Keratinocyte (primary cell): ENCODE measurements around the gene TIAM1.

Experiments
- CTCF ChIP-seq, 3 experiments: IDR thresholded peaks in 1 of 3; conservative IDR thresholded peaks in 1 of 3; optimal IDR thresholded peaks in 1 of 3; 2 replicates in 2 of 3; 3 replicates in 1 of 3; pipeline versions ENCODE3 to v1.5.1; 2011; ENCODE audit warnings: low read length in 3 of 3, mild to moderate bottlenecking in 3 of 3, moderate library complexity in 2 of 3, control low read depth in 1 of 3, inconsistent platforms in 1 of 3; ENCODE audit not compliant: insufficient read depth in 2 of 3; ENCODE audit errors: extremely low read depth in 1 of 3
- EZH2 ChIP-seq: IDR thresholded peaks from one replicate; pipeline ENCODE4 v1.6.1; 2012; ENCODE audit warnings: inconsistent platforms, mild to moderate bottlenecking, low read length, moderate library complexity

DNA sequence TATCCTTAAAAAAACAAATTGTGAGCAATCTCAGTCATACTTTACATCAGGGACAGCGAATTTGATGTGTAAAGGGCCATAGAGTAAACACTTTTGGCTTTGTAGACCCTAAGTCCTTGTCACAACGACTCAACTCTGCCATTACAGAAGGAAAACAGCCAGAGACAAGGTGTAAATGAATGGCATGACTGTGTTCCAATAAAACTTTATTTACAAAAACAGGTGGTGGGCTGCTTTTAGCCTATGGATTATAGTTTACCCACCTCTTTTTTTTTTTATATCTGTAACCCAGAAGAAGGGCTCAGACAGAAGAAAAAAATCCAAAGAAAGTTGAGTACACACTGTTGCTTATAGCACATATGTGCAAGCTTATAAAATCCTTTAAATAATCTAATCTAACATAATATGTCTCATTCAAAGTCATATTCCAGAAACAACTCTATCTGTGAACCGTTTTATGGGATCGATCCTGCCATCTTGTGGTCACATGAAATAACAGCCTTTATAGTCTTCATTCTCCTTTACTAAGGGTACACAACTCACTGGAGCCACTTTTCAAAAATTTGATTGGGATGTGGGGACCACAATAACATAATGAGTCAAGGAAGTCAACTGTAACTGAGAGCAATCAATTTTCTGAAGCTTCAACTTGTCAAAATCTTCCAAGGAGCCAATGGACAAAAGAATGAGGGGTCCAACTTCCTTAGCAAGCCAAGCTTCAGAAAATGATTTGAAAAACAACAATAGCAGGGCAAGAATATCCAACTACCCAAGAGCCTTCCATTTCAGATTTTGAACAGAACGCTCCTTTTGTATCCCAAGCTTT is 163.6 kb downstream of the TIAM1 start:
- peak; percentile 7 to 55 (median 18) for TF ChIP-seq CTCF (optimal IDR thresholded peaks at IDR 0.05 in 1 of 3, IDR thresholded peaks at IDR 0.05 in 1 of 3, conservative IDR thresholded peaks at IDR 0.05 in 1 of 3; ENCODE audit: extremely low read depth in 1 of 3, insufficient read depth in 2 of 3, low read length in 3 of 3)
- TF ChIP-seq EZH2, result no peak
